HL-60/S4 (cell line): ENCODE results near the gene TBX10.

Experiments
- in situ Hi-C: fragments of 300-500 bp; cut with MboI; formaldehyde crosslinking; loops from 2 replicates; pipeline ENCODE4 v1.14.3; 2022; ENCODE audit warnings: low sequenced_read_pairs

TBX10 gene

DNA sequence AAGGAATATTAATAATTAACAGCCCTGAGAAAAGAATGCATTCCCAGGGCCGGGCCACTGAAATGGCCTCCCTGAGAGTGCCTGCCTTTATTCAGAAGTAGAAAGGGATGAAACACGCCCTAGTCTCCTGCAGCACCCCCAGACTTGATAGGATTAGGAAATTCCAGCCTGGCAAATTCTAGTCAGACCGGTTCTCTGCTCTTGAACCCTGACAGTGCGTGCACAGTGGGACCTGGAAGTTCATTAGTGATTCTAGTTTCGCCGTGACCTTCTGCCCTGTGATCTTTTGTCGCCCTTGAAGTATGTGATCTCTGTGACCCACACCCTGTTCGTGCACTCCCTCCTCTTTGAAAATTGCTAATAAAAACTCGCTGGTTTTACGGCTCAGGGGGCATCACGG, 58.1 kb downstream of the TBX10 start:
- in situ Hi-C loops: no loop called here
